HG03196 (cell line): ENCODE measurements around the gene CXCL9.
"Not testable (repeated sequence)": the region's sequence is repeated elsewhere in the genome, so short reads cannot be mapped to it uniquely, and the experiment has no call there.

ENCODE experiments used
- ATAC-seq: cut with Tn5 transposase; IDR thresholded peaks from one replicate; pipeline ENCODE4 v1.9.1; 2021; ENCODE audit not compliant: unreplicated experiment

CXCL9 gene

GRCh38 chr4:76007089-76007862 lies at the start of gene CXCL9:
CXCL9 (minus strand) TSS chr4:76007509; CDS start chr4:76007449, 60 bp downstream.
- no peak for ATAC-seq

DNA sequence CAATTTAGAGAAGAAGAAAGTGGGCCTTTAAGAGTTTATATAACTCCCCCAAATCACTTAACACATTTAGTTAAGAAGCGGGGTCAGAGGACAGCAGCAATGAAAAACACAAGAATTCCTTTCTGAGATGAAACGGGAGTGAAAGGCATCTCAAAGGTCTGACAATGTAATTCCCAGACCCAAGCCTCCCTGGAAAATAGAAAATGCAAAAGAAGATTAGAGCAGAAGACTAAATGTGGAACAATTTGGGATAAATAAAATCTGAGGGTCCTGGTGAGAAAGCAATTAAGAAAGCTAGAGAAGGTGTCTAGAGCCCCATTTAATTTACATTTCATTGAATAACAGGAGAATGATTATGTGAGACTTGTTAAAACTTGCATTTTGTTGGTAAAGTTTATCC lies 48.1 kb upstream of the CXCL9 start:
- no peak for ATAC-seq

- peak; percentile 97 for ATAC-seq
Measured at GRCh38 chr4:76055016-76055415, 47.7 kb upstream of the CXCL9 start.

DNA sequence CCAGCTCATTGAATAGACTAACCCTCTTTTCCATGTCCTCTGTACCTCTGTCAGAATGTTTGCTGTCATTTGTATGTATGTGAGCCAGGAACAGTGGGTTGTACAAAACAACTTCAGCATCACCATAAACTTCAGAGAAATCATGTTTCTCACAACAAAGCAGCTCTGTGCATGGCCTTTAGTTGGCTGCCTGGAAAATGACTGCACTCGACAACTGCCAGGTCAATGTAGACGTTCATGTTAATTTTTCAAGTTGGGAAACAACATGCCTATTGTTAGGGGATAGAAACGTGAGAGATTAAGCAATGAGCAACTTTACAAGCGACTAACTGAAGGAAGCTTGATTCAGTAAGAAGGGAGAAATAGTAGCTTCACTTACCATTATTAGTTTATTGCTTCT lies 46.4 kb upstream of the CXCL9 start:
- ATAC-seq, result no peak

DNA sequence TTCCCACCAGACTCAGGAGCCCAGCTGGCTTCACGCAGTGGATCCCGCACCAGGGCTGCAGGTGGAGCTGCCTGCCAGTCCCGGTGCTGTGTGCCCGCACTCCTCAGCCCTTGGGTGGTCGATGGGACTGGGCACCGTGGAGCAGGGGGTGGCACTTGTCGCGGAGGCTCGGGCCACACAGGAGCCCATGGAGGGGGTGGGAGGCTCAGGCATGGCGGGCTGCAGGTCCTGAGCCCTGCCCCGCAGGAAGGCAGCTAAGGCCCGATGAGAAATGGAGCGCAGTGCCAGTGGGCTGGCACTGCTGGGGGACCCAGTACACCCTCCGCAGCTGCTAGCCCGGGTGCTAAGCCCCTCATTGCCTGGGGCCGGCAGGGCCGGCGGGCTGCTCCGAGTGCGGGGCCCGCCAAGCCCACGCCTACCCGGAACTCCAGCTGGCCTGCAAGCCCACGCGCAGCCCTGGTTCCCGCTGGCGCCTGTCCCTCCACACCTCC lies 43.3 kb upstream of the CXCL9 start:
- ATAC-seq, result not testable (repeated sequence)

DNA sequence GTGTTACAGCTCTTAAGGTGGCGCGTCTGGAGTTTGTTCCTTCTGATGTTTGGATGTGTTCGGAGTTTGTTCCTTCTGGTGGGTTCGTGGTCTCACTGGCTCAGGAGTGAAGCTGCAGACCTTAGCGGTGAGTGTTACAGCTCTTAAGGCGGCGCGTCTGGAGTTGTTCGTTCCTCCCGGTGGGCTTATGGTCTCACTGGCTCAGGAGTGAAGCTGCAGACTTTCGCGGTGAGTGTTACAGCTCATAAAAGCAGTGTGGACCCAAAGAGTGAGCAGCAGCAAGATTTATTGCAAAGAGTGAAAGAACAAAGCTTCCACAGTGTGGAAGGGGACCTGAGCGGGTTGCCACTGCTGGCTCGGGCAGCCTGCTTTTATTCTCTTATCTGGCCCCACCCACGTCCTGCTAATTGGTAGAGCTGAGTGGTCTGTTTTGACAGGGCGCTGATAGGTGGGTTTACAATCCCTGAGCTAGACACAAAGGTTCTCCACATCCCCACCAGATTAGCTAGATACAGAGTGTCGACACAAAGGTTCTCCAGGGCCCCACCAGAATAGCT lies 42.6 kb upstream of the CXCL9 start:
- ATAC-seq, result not testable (repeated sequence)

- not testable (repeated sequence) for ATAC-seq
Measured at GRCh38 chr4:76044686-76045085, 37.4 kb upstream of the CXCL9 start.

DNA sequence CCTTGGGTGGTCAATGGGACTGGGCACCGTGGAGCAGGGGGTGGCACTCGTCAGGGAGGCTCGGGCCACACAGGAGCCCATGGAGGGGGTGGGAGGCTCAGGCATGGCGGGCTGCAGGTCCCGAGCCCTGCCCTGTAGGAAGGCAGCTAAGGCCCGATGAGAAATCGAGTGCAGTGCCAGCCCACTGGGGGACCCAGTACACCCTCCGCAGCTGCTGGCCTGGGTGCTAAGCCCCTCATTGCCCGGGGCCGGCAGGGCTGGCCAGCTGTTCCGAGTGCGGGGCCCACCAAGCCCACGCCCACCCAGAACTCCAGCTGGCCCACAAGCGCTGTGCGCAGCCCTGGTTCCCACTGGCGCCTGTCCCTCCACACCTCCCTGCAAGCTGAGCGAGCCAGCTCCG lies 36.0 kb upstream of the CXCL9 start:
- ATAC-seq, result not testable (repeated sequence)

- not testable (repeated sequence) for ATAC-seq
Measured at GRCh38 chr4:76042241-76042998, 35.1 kb upstream of the CXCL9 start.

DNA sequence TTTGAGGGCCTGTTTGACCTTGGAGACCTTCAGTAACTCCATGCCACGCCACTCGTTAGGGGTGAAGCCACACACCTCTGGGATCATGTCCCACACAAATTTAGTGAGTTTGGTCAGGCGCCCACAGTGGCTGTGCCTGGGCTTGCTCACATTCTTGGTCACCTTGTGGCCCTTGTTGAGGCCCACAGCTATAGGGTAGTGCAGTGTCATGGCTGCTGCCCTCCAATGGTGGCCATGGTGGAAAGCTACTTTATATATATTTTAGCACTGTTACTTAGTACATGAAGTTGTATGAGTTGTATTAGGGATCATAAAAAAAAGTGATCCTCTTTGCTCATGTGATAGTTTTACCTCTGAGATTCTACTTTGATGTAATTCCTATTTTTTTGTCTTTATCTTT lies 29.5 kb upstream of the CXCL9 start:
- no peak for ATAC-seq

DNA sequence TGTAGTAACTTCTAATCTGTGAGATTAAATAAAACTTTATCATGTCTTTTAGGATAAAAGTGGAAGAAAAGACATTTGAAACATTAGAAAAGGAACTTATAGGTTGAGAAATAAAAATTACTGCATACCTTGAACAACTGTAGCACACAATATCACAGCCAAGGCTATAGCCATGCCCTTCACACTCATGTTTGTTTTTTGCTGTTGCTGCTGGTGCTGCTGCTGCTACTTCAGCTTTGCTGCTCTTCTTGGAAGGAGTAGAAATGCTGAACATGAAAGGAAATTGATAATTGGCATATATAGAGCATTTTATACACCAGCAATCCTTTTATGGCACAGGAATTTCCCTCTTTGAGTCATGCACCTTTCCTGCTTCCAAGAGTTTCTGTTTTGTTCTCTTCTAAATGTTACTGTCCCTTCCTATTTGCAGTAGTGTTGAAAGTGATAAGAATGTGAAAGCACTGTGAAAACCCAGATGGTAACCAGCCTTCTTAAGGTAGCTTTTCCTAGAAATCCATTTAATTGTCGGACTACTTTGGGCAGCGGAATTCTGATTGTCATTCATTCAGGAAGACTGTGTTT lies 28.6 kb upstream of the CXCL9 start, which contains the start of gene CXCL11:
Gene CXCL11, minus strand, starts transcription at position 272 of the 582 bp plus-strand sequence. Its CDS starts 83 bp downstream, at position 189.
- ATAC-seq, result no peak

DNA sequence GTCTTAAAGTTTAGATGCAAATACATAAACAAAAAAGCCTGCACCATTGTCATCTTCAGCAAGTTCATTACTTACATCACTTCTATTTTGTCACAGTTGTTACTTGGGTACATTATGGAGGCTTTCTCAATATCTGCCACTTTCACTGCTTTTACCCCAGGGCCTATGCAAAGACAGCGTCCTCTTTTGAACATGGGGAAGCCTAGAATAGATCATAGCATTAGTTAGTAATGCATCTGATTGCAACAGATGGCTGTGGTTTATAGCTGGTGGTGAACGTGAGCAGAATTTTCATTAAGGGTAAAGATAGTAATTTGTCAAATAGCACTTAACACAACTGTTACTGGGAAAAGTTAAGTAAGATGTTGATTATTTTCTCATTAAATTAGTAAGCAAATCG lies 27.8 kb upstream of the CXCL9 start:
- ATAC-seq, result no peak

DNA sequence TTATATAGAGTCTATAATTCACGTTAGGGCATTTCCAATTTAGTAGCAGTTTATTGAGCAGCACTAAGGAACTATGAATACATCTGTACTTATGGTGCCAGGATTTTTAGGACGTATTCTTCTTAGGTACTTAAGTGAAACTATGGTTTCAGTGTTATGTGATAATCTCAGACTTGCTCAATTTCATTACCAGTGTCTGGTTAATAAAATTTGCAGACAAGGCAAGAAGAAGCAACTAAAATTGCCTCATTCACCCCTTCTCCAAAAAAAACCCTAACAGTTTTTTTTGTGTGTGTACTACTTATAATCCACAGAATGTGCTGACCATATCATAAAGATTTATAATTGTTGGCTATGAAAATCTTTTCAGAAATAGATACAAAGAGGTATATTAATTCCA lies 22.0 kb upstream of the CXCL9 start:
- ATAC-seq, result no peak

DNA sequence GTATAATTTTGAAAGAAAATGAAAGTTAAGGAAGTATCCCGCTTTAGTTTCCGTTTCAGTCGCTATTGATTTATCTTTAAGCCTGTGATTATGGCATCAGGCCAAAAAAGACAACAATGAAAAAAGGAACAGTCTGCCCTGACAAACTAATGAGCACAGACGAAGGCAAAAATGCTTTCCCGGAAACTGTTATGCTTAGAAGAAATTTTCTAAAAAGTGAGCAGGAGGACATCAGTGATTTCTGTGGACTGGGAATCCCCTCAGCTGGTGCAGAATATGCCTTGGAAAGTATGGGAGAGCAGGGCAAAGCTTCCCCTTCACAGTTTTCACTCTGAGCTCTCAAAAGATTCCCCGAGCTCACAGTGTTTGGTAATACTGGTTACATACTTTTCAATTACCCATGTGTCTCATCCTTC lies 21.0 kb upstream of the CXCL9 start:
- no peak for ATAC-seq

DNA sequence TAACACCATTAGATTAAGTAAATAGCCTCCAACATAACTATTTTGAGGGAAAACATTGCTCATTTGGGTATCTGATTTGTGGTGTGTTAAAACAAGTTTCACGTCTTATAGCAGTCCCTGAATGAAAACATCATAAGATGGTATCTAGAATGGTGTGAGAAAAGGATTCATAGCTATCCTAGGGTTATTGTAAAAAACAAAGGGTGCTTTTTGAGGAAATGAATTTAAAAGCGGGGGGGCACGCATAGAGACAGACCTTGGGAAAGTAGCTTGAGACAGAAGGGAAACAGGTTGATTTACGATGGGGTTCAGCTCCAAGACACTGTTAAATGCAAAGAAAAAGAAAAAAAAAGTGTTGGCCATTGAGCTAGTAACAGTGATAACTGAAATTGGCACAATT lies 16.8 kb upstream of the CXCL9 start:
- no peak for ATAC-seq

DNA sequence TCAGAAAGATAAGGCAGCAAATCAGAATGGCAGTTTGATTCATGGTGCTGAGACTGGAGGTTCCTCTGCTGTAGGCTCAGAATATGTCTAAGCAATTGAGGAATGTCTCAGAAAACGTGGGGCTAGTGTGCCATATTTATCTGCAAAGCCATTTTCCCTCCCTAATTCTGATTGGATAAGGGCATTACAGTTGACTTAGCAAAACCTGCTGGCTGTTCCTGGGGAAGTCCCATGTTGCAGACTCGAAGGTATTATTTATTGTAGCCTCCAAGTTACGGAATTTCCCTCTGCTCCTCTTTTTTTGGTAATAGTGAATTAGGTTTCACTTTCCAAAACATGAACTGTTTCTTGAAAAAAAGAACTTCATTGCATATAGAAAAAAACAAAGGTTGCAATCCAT lies 16.1 kb upstream of the CXCL9 start, which contains the start of gene CXCL10:
Gene CXCL10, minus strand, starts transcription at position 109 of the 400 bp plus-strand sequence. Its CDS starts 66 bp downstream, at position 43.
- ATAC-seq, result no peak

GRCh38 chr4:76022677-76023076 lies 15.4 kb upstream of the CXCL9 start:
- no peak for ATAC-seq

- no peak for ATAC-seq
Measured at GRCh38 chr4:76022031-76022430, 14.7 kb upstream of the CXCL9 start.

DNA sequence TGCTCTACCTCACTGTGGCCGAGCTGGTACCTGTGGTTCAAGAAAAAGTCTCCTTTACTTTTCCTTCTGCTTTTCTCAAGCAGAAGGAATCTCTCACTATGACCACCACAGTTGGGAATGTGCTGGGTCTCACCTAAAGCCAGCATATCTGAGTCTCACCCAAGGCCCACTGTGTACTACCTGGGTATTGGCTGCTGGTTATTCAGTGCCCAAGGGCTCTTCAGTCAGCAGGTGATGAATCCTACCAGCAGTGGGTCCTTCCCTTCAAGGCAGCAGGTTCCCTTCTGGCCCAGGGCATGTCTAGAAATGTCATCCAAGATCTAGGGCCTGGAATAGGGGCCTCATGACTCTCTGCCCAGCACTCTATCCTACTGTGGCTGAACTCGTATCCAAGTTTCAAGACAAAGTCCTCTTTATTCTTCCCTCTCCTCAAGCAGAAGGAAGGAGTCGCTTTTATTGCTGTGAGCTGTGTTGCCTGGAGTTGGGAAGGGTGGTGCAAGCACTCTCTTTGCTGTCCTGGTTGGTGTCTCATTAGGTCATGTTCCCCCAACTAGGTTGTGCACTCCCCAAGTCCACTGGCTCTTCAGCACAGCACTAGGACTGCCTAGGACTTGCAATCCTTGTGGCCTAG lies 9.9 kb upstream of the CXCL9 start:
- ATAC-seq, result no peak

DNA sequence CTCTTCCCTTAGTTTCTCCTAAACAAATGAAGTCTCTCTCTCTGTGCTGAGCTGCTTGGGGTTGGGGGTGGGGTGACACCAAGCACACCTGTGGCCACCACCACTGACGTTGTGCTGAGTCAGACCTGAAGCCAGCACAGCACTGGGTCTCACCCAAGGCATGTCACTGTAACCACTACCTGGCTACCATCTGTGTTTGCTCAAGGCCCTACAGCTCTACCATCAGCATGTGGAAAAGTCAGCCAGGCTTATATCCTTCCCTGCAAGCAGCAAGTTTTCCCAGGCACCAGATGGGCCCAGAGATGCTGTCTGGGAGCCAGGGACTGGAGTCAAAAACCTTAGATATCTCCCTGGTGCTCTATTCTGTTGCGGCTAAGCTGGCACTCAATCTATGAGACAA lies 9.1 kb upstream of the CXCL9 start:
- ATAC-seq, result peak; percentile 60

GRCh38 chr4:76013540-76013939 lies 6.2 kb upstream of the CXCL9 start:
- ATAC-seq, result no peak
